Pancreas (tissue), 10 donors: ENCODE measurements around the gene RPRML. TPM values are rescaled to one million over a fixed set of nuclear protein-coding genes. Genes with fewer than 3 reads are reported as not detected.

Experiments
- ATAC-seq, 4 donors: fragments of 200-7000 bp; cut with Tn5 transposase; one replicate each; pipeline versions ENCODE4 v1.8.0 to v1.9.1; 2020; ENCODE audit warnings: mild to moderate bottlenecking in 4 of 4, moderate library complexity in 4 of 4
- DNase-seq, 6 donors: peaks; one replicate each; pipeline ENCODE4 v3.0.0-alpha.2; 2020
- FAIRE-seq: peaks from 2 replicates; lab custom pipeline; 2012; peaks lifted over from hg19 to GRCh38; lab: Jason Lieb, UNC
- H3K27ac ChIP-seq, 4 donors: fragments of 200-600 bp; sonication (generic); 1 replicate in 3 of 4; 2 replicates in 1 of 4; pipeline versions ENCODE4 v1.5.0 to v1.8.0; 2020
- H3K27me3 ChIP-seq, 4 donors: fragments of 200-600 bp; one replicate each; pipeline ENCODE4 v1.8.0; 2021
- H3K36me3 ChIP-seq, 3 donors: fragments of 200-600 bp; sonication (generic) in 1 of 3; one replicate each; pipeline versions ENCODE4 v1.5.0 to v1.8.0; 2020 to 2021
- H3K4me1 ChIP-seq, 3 donors: fragments of 200-600 bp; one replicate each; pipeline ENCODE4 v1.8.0; 2021
- H3K4me3 ChIP-seq, 4 donors: fragments of 200-600 bp; sonication (generic) in 2 of 4; one replicate each; pipeline versions ENCODE4 v1.5.0 to v1.8.0; 2020 to 2021
- H3K9me3 ChIP-seq, 4 donors: fragments of 200-600 bp; one replicate each; pipeline ENCODE4 v1.8.0; 2021
- WGBS, 2 donors: extraction: QIAGEN DNeasy Blood & Tissue Kit; methylation state at CpG; one replicate each; pipeline ENCODE4 v1.1.7; 2013; 5-methylcytosine and 5-hydroxymethylcytosine counted together
- intact Hi-C, 3 donors: fragments of 100-400 bp; cut with DNase I; formaldehyde crosslinking; loops; one replicate each; pipeline versions ENCODE4 v1.11.1 to v1.14.2; 2022
- polyA plus RNA-seq, 2 donors: library from polyadenylated mRNA; stranded (reverse); fragments of 200-250 nt; gene quantifications; one replicate each; pipeline ENCODE4 v1.2.3, GENCODE V29; 2013
- total RNA-seq, 6 donors: library from RNA; stranded (reverse); fragmentation: NEBNext Ultra II Directional in 4 of 6; extraction: Animal tissue kit (Norgen Biotek cat#: 25700) in 4 of 6; gene quantifications; one replicate each; pipeline versions ENCODE4 v1.2.1 to v1.2.4, GENCODE V29; 2021 to 2023
- TF ChIP-seq, protein P1 (sequence below), 4 donors: fragments of 200-600 bp; sonication (generic) in 3 of 4; IDR thresholded peaks; one replicate each; pipeline versions ENCODE4 v1.5.0 to v1.8.0; 2021; ENCODE audit warnings: antibody characterized with exemption in 4 of 4
- donor health status: healthy with polysubstance abuse.
- donor health status: DM: no; HTN: no; CAD: no; lungs with moderate emphysema.
- donor health status: DM: no; HTN: no; CAD: no.
- donor health status: control.
- donor health status: control.
- donor health status: Bipolar disorder and iron deficiency.
- donor health status: DM: yes; HTN: yes; CAD: no.
- donor health status: DM: no; HTN: no; CAD: no.
- donor health status: DM: no; HTN: no; CAD: no.
- donor health status: DM: yes; HTN: yes; CAD: no.

Gene RPRML
- total and polyA plus RNA-seq, 8 donors: 0.07 to 0.43 (median 0.19) TPM; not detected in 3

DNA sequence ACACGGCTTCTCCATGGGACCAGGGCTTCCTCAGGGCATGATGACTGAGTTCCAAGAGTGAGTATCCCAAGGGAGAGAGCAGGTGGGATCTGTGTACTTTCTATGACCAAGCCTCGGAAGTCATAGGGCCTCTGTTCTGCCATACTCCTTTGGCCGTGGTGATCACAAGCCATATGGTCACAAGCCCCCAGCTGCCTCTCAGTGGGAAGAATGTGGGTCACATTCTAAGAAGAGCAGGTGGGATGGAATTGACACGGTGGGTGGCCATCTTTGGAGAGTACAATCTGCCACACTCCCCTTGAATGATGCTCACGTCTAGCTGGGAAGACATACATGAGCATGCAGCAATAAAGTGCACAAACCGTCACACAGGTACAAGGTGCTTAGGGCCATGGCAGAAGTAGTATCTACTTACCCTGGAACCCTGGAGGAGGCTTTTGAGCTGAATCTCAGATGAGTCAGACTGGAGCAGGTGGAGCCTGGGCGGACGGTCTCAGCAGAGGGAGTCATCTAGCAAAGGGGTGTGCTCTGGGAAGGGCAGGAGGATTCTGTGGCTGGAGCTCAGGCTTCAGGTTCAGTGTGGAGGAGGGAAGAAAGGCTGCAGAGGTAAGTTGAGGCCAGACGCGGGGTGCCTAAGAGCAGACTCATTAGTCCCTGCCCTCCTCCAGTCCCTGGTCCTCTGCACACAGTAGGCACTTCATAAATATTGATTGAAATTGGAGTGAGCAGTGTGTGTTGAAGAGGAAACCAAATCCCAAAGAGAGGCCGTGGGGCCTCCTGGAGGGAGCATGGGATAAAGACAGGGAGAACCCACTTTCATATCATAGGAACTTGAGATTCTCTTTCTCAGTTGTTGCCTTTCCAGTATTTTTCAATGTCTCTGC, 29.5 kb downstream of the RPRML start:
- H3K36me3 ChIP-seq: no peaks in the 10 kb centered on the region
- TF ChIP-seq, protein P1, sequence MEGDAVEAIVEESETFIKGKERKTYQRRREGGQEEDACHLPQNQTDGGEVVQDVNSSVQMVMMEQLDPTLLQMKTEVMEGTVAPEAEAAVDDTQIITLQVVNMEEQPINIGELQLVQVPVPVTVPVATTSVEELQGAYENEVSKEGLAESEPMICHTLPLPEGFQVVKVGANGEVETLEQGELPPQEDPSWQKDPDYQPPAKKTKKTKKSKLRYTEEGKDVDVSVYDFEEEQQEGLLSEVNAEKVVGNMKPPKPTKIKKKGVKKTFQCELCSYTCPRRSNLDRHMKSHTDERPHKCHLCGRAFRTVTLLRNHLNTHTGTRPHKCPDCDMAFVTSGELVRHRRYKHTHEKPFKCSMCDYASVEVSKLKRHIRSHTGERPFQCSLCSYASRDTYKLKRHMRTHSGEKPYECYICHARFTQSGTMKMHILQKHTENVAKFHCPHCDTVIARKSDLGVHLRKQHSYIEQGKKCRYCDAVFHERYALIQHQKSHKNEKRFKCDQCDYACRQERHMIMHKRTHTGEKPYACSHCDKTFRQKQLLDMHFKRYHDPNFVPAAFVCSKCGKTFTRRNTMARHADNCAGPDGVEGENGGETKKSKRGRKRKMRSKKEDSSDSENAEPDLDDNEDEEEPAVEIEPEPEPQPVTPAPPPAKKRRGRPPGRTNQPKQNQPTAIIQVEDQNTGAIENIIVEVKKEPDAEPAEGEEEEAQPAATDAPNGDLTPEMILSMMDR (IDR thresholded peaks at IDR 0.05): no peak
- no peaks in the 10 kb centered on the region for H3K4me1 ChIP-seq
- H3K27me3 ChIP-seq: no peaks in the 10 kb centered on the region
- intact Hi-C loops: loop anchor here in 1 of 3 donors (10.0 kb wide), 1 partner anchor 45 kb away; no protein-coding TSS in a partner anchor
- 76 to 87% methylated on average over 11 of the region's 11 CpGs for WGBS, 2 donors
- FAIRE-seq: no peak
- H3K9me3 ChIP-seq: no peaks in the 10 kb centered on the region
- no peak for DNase-seq
- no peak for ATAC-seq
- H3K4me3 ChIP-seq: no peak overlapping the region
- H3K27ac ChIP-seq: no peak overlapping the region

DNA sequence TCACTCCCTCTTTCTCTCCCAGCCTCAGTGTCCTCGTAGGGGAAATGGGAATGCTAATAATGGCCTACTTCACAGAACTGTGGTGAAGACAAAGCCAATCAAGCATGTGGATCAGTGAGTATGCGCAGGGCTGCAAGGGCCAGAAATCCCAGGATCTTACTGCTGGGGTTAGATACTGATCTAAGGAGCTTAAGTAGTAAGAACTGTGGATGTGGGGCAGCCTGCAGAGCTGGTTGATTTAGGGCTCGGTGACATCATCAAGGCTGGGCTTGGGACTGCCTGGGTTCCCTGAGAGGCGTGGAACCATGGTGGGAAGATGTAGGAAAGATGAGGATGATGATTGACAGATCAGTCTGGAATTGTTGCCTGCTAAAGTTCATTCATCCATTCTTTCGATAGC, 30.5 kb downstream of the RPRML start:
- Histone ChIP-seq H3K27ac (no peak overlapping the region), H3K4me1 (peaks cover 0 to under 1% (median 0%) of the 10 kb centered on the region in 3 donors), H3K9me3 (no peaks in the 10 kb centered on the region), H3K36me3 (no peaks in the 10 kb centered on the region), H3K4me3 (no peak overlapping the region), H3K27me3 (no peaks in the 10 kb centered on the region)
- intact Hi-C loops: loop anchor here in 1 of 3 donors (10.0 kb wide), 1 partner anchor 46 kb away; no protein-coding TSS in a partner anchor
- FAIRE-seq: no peak
- DNase-seq: no peak
- ATAC-seq: no peak
- TF ChIP-seq, protein P1 (IDR thresholded peaks at IDR 0.05): no peak
- 90 to 91% methylated on average over 5 of the region's 5 CpGs for WGBS, 2 donors

DNA sequence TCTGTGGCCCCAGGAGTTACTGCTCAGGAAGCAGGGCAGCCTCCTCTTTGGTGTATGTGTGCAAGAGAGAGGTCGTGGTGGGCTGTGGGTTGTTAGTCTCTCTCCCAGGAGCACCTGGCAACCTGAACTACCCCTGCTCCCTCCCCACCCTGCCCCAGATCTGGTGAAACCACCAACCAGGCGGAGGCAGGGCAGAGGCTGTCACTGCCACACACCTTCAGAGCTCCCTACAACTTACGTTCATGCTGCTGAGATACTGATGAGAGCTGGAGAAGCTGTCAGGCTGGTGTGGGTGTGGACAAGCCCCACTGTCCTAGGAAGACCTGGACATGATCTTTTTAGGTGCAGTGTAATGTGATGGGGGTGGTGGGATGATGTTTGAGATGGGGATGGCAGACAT, 31.8 kb downstream of the RPRML start:
- intact Hi-C loops: loop anchor here in 1 of 3 donors (10.0 kb wide), 1 partner anchor 48 kb away; no protein-coding TSS in a partner anchor
- H3K4me3 ChIP-seq: no peak overlapping the region
- 44 to 62% methylated on average over 3 of the region's 3 CpGs for WGBS, 2 donors
- no peaks in the 10 kb centered on the region for H3K9me3 ChIP-seq
- TF ChIP-seq, protein P1 (IDR thresholded peaks at IDR 0.05): no peak
- no peak overlapping the region for H3K27ac ChIP-seq
- no peaks in the 10 kb centered on the region for H3K27me3 ChIP-seq
- H3K4me1 ChIP-seq: peaks cover 0 to 3% (median 0%) of the 10 kb centered on the region in 3 donors
- DNase-seq (no peak), FAIRE-seq (no peak), ATAC-seq (no peak)
- H3K36me3 ChIP-seq: no peaks in the 10 kb centered on the region

DNA sequence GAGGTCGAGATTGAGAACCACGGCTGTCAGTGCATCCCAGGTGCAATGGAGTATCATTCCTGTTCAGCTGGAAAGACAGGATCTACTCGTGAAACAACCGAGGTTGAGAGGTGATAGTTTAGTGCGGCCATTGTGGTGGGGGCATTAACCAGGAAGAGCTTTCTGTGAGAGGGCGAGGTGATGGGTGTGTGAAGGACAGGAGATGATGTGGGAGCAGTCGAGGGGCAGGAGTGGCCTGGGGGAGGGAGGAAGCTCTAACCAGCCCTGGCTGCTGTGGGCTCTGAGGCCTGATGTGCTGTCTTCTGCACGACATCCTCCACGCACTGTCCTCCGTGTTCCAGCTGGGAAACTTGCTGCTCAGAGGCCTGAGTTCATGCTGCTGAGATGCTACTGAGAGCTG, 34.1 kb downstream of the RPRML start:
- no peak for FAIRE-seq

More for the DNA sequence above, 34.1 kb downstream of the RPRML start:
- Histone ChIP-seq H3K4me1 (peaks cover 0 to 3% (median 0%) of the 10 kb centered on the region in 3 donors), H3K36me3 (peaks cover 0 to under 1% (median 0%) of the 10 kb centered on the region in 3 donors), H3K27ac (no peak overlapping the region), H3K9me3 (no peaks in the 10 kb centered on the region), H3K27me3 (no peaks in the 10 kb centered on the region), H3K4me3 (no peak overlapping the region)
- TF ChIP-seq, protein P1 (IDR thresholded peaks at IDR 0.05): no peak
- intact Hi-C loops: loop anchor here in 1 of 3 donors (10.0 kb wide), 1 partner anchor 50 kb away; no protein-coding TSS in a partner anchor
- no peak for ATAC-seq
- no peak for DNase-seq
- 24 to 26% methylated on average over 10 of the region's 10 CpGs for WGBS, 2 donors
